HepG2 (cell line): Measurements from ENCODE around the gene ACTR3. TPM values are rescaled to one million over a fixed set of nuclear protein-coding genes. Genes with fewer than 3 reads are reported as not detected.
A peak's percentile ranks its signal among the peaks of the same experiment; 100 is the strongest.

Experiments used
- IKZF1 ChIP-seq: fragments of 450-650 bp; IDR thresholded peaks from 2 replicates; pipeline ENCODE4 v1.7.1; 2016
- JUNB ChIP-seq: sonication (generic); formaldehyde crosslinking; IDR thresholded peaks from 2 replicates; pipeline ENCODE4 v1.8.0; 2022; ENCODE audit warnings: missing genetic modification reagents, mild to moderate bottlenecking, borderline replicate concordance
- SMC3 ChIP-seq: IDR thresholded peaks from 2 replicates; pipeline ENCODE4 v1.6.1; 2011; ENCODE audit warnings: low read length, improper control_type of control experiment
- SOX5 ChIP-seq: IDR thresholded peaks from 2 replicates; pipeline ENCODE4 v1.6.1; 2016; ENCODE audit warnings: borderline replicate concordance
- WIZ ChIP-seq: sonication (generic); formaldehyde crosslinking; IDR thresholded peaks from 2 replicates; pipeline ENCODE4 v1.5.1; 2020; ENCODE audit warnings: mild to moderate bottlenecking, missing genetic modification reagents
- ZNF224 ChIP-seq: sonication (generic); formaldehyde crosslinking; IDR thresholded peaks from 2 replicates; pipeline ENCODE4 v1.5.0; 2020; ENCODE audit warnings: mild to moderate bottlenecking, missing genetic modification reagents
- ZNF674 ChIP-seq: sonication (generic); formaldehyde crosslinking; IDR thresholded peaks from 2 replicates; pipeline ENCODE4 v1.5.0; 2020; ENCODE audit warnings: low read depth, mild to moderate bottlenecking, missing genetic modification reagents
- ZNF747 ChIP-seq: sonication (generic); formaldehyde crosslinking; IDR thresholded peaks from 2 replicates; pipeline ENCODE4 v1.8.1; 2023; ENCODE audit warnings: missing genetic modification reagents, mild to moderate bottlenecking, borderline replicate concordance
- ZNF773 ChIP-seq: sonication (generic); formaldehyde crosslinking; IDR thresholded peaks from 2 replicates; pipeline ENCODE4 v1.4.0; 2020; ENCODE audit warnings: missing genetic modification reagents, borderline replicate concordance
- polyA plus RNA-seq, 8 experiments: library from polyadenylated mRNA; depleted of rRNA in 3 of 8; stranded (reverse) in 7 of 8; unstranded in 1 of 8; fragments of >200 nt; fragmentation: Illumina TruSeq in 4 of 8; extraction: Trizol in 4 of 8; gene quantifications; 2 replicates each; pipeline versions ENCODE4 v1.2.1 to v1.2.3, GENCODE V29; 2011 to 2016; ENCODE audit warnings: low read depth in 4 of 8, missing spikeins in 1 of 8, mixed read lengths in 1 of 8; ENCODE audit not compliant: insufficient read depth in 1 of 8
- total RNA-seq, 5 experiments: library from RNA; depleted of rRNA; stranded (reverse); fragments of >200 nt; fragmentation: Illumina TruSeq; extraction: Trizol; gene quantifications; 2 replicates each; pipeline ENCODE4 v1.2.3, GENCODE V29; 2016; ENCODE audit warnings: low read depth in 1 of 5
- TF ChIP-seq, protein P1 (sequence below): sonication (generic); formaldehyde crosslinking; conservative IDR thresholded peaks from 2 replicates; pipeline ENCODE4 v1.4.0; 2020; ENCODE audit warnings: mild to moderate bottlenecking, missing genetic modification reagents, moderate library complexity
- TF ChIP-seq, protein P2 (sequence below): sonication (generic); formaldehyde crosslinking; IDR thresholded peaks from 2 replicates; pipeline ENCODE4 v1.5.1; 2020; ENCODE audit warnings: mild to moderate bottlenecking, missing genetic modification reagents
- TF ChIP-seq, protein P3 (sequence below): sonication (generic); formaldehyde crosslinking; IDR thresholded peaks from 2 replicates; pipeline ENCODE4 v1.4.0; 2020; ENCODE audit warnings: missing genetic modification reagents
- TF ChIP-seq, protein P4 (sequence below): sonication (generic); formaldehyde crosslinking; IDR thresholded peaks from 2 replicates; pipeline ENCODE4 v1.5.1; 2020; ENCODE audit warnings: missing genetic modification reagents, mild to moderate bottlenecking, borderline replicate concordance

The ACTR3 gene
- total and polyA plus RNA-seq, 2 of the 13 experiments (the other 11 are each of a cell fraction or from before 2014, with no cell fraction given) = 123 to 225 TPM

DNA sequence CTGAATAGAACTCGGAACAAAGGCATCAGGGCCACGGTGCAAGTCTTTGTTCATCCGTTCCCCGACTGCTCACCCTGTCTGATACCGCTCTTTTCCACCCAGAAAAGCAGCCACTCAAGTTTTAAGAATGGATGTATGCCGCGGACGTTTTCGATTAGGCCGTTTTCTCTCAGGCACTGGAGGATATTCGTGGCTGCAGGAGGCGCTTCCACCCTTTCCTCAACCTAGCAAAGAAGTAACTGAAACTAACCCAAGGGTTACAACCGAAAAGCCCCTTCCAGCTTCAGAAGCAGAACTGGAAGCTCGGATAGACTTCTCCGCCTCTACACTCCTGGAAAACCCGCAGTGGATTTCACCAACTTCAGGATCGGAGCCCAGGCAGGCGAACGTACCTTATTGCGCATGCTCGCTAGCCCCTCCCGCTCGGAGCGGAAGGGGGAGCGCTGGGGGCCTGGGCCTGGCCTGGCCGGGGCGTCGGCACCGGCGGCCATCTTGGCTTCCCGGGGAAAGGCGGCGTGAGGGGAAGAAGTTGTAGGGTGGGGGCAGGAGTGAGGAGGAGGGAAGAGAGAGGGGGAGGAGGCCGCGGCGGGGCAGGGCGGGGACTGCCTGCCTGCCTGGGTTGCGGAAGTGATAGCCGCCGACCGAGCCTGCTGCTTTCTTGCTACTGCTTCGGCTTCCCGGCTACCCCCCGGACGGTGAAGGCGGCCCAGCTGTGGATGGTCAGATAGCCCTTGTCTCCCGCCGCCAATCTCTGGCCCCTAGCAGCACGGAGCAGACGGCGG is at the start of gene ACTR3 (continued):
- TF ChIP-seq SMC3 = 0 out of 2 replicates have a peak, but pooled peaks have one; percentile 2
- TF ChIP-seq, protein P1, sequence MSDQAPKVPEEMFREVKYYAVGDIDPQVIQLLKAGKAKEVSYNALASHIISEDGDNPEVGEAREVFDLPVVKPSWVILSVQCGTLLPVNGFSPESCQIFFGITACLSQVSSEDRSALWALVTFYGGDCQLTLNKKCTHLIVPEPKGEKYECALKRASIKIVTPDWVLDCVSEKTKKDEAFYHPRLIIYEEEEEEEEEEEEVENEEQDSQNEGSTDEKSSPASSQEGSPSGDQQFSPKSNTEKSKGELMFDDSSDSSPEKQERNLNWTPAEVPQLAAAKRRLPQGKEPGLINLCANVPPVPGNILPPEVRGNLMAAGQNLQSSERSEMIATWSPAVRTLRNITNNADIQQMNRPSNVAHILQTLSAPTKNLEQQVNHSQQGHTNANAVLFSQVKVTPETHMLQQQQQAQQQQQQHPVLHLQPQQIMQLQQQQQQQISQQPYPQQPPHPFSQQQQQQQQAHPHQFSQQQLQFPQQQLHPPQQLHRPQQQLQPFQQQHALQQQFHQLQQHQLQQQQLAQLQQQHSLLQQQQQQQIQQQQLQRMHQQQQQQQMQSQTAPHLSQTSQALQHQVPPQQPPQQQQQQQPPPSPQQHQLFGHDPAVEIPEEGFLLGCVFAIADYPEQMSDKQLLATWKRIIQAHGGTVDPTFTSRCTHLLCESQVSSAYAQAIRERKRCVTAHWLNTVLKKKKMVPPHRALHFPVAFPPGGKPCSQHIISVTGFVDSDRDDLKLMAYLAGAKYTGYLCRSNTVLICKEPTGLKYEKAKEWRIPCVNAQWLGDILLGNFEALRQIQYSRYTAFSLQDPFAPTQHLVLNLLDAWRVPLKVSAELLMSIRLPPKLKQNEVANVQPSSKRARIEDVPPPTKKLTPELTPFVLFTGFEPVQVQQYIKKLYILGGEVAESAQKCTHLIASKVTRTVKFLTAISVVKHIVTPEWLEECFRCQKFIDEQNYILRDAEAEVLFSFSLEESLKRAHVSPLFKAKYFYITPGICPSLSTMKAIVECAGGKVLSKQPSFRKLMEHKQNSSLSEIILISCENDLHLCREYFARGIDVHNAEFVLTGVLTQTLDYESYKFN = peak; percentile 88
- TF ChIP-seq, protein P2, sequence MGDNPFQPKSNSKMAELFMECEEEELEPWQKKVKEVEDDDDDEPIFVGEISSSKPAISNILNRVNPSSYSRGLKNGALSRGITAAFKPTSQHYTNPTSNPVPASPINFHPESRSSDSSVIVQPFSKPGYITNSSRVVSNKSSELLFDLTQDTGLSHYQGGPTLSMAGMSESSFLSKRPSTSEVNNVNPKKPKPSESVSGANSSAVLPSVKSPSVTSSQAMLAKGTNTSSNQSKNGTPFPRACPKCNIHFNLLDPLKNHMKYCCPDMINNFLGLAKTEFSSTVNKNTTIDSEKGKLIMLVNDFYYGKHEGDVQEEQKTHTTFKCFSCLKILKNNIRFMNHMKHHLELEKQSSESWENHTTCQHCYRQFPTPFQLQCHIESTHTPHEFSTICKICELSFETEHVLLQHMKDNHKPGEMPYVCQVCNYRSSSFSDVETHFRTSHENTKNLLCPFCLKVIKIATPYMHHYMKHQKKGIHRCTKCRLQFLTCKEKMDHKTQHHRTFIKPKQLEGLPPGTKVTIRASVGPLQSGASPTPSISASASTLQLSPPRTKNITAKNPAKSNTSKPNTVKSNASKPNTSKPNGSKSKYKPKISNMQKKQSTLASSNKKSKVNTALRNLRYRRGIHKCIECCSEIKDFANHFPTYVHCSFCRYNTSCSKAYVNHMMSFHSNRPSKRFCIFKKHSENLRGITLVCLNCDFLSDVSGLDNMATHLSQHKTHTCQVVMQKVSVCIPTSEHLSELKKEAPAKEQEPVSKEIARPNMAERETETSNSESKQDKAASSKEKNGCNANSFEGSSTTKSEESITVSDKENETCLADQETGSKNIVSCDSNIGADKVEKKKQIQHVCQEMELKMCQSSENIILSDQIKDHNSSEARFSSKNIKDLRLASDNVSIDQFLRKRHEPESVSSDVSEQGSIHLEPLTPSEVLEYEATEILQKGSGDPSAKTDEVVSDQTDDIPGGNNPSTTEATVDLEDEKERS (CRISPR knock-in tag) = peak; percentile 97
- TF ChIP-seq, protein P3, sequence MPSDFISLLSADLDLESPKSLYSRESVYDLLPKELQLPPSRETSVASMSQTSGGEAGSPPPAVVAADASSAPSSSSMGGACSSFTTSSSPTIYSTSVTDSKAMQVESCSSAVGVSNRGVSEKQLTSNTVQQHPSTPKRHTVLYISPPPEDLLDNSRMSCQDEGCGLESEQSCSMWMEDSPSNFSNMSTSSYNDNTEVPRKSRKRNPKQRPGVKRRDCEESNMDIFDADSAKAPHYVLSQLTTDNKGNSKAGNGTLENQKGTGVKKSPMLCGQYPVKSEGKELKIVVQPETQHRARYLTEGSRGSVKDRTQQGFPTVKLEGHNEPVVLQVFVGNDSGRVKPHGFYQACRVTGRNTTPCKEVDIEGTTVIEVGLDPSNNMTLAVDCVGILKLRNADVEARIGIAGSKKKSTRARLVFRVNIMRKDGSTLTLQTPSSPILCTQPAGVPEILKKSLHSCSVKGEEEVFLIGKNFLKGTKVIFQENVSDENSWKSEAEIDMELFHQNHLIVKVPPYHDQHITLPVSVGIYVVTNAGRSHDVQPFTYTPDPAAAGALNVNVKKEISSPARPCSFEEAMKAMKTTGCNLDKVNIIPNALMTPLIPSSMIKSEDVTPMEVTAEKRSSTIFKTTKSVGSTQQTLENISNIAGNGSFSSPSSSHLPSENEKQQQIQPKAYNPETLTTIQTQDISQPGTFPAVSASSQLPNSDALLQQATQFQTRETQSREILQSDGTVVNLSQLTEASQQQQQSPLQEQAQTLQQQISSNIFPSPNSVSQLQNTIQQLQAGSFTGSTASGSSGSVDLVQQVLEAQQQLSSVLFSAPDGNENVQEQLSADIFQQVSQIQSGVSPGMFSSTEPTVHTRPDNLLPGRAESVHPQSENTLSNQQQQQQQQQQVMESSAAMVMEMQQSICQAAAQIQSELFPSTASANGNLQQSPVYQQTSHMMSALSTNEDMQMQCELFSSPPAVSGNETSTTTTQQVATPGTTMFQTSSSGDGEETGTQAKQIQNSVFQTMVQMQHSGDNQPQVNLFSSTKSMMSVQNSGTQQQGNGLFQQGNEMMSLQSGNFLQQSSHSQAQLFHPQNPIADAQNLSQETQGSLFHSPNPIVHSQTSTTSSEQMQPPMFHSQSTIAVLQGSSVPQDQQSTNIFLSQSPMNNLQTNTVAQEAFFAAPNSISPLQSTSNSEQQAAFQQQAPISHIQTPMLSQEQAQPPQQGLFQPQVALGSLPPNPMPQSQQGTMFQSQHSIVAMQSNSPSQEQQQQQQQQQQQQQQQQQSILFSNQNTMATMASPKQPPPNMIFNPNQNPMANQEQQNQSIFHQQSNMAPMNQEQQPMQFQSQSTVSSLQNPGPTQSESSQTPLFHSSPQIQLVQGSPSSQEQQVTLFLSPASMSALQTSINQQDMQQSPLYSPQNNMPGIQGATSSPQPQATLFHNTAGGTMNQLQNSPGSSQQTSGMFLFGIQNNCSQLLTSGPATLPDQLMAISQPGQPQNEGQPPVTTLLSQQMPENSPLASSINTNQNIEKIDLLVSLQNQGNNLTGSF (CRISPR knock-in tag) = no peak; the same call in 1 of the 2 replicates
- TF ChIP-seq ZNF674 (CRISPR knock-in tag) = peak; percentile 54; the same call in 1 of the 2 replicates
- peak; percentile 81 for TF ChIP-seq SOX5
- TF ChIP-seq IKZF1 = no peak
- TF ChIP-seq JUNB (CRISPR knock-in tag) = peak; percentile 54; the same call in 1 of the 2 replicates
- no peak; the same call in 1 of the 2 replicates for TF ChIP-seq ZNF224 (CRISPR knock-in tag)
- no peak for TF ChIP-seq WIZ (CRISPR knock-in tag)
- TF ChIP-seq, protein P4, sequence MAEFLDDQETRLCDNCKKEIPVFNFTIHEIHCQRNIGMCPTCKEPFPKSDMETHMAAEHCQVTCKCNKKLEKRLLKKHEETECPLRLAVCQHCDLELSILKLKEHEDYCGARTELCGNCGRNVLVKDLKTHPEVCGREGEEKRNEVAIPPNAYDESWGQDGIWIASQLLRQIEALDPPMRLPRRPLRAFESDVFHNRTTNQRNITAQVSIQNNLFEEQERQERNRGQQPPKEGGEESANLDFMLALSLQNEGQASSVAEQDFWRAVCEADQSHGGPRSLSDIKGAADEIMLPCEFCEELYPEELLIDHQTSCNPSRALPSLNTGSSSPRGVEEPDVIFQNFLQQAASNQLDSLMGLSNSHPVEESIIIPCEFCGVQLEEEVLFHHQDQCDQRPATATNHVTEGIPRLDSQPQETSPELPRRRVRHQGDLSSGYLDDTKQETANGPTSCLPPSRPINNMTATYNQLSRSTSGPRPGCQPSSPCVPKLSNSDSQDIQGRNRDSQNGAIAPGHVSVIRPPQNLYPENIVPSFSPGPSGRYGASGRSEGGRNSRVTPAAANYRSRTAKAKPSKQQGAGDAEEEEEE = 0 out of 2 replicates have a peak, but pooled peaks have one; percentile 51
- TF ChIP-seq ZNF747 (CRISPR knock-in tag) = peak; percentile 95; the same call in 1 of the 2 replicates
- no peak for TF ChIP-seq ZNF773 (CRISPR knock-in tag)
